H9 (cell line): ENCODE data around the gene SCAF1. TPM values are rescaled to one million over a fixed set of nuclear protein-coding genes. Genes with fewer than 3 reads are reported as not detected.

Source experiments
- DNase-seq: peaks from one replicate; pipeline ENCODE4 v3.0.0-alpha.2; 2017
- H2AFZ ChIP-seq: one replicate; pipeline ENCODE4 v1.6.1; 2013; ENCODE audit warnings: mild to moderate bottlenecking, low read length, control low read depth, moderate library complexity
- H2AK5ac ChIP-seq: 2 replicates; pipeline ENCODE4 v1.6.1; 2013; ENCODE audit warnings: low read length, control low read depth, mixed read lengths; ENCODE audit not compliant: insufficient read length
- H2BK120ac ChIP-seq: one replicate; pipeline ENCODE4 v1.6.1; 2013; ENCODE audit warnings: low read depth, mild to moderate bottlenecking, low read length, control low read depth, inconsistent platforms; ENCODE audit not compliant: poor library complexity, severe bottlenecking
- H2BK12ac ChIP-seq: 2 replicates; pipeline ENCODE4 v1.6.1; 2013; ENCODE audit warnings: low read length, control low read depth, mixed read lengths, low read depth; ENCODE audit not compliant: insufficient read length
- H2BK15ac ChIP-seq: 2 replicates; pipeline ENCODE4 v1.6.1; 2013; ENCODE audit warnings: low read depth, low read length, control low read depth
- H2BK20ac ChIP-seq: one replicate; pipeline ENCODE4 v1.6.1; 2013; ENCODE audit warnings: low read depth, mild to moderate bottlenecking, low read length, control low read depth, inconsistent platforms; ENCODE audit not compliant: poor library complexity, severe bottlenecking
- H2BK5ac ChIP-seq: 2 replicates; pipeline ENCODE4 v1.6.1; 2013; ENCODE audit warnings: low read length, control low read depth, mixed read lengths; ENCODE audit not compliant: insufficient read length
- H3K14ac ChIP-seq: 2 replicates; pipeline ENCODE4 v1.6.1; 2013; ENCODE audit warnings: low read length, control low read depth; ENCODE audit not compliant: insufficient read depth
- H3K18ac ChIP-seq: 2 replicates; pipeline ENCODE4 v1.6.1; 2013; ENCODE audit warnings: low read depth, mild to moderate bottlenecking, mixed read lengths, low read length, control low read depth; ENCODE audit not compliant: insufficient read length
- H3K23ac ChIP-seq: 2 replicates; pipeline ENCODE4 v1.6.1; 2013; ENCODE audit warnings: low read length, control low read depth, mixed read lengths, low read depth; ENCODE audit not compliant: insufficient read length
- H3K23me2 ChIP-seq: 2 replicates; pipeline ENCODE4 v1.6.1; 2013; ENCODE audit warnings: low read depth, mild to moderate bottlenecking, mixed read lengths, low read length, control low read depth; ENCODE audit not compliant: insufficient read length, poor library complexity, severe bottlenecking
- H3K27ac ChIP-seq: 2 replicates; pipeline ENCODE4 v1.5.1; 2013; ENCODE audit warnings: low read length, control low read depth, mixed read lengths, low read depth; ENCODE audit not compliant: insufficient read length
- H3K27me3 ChIP-seq: 2 replicates; pipeline ENCODE4 v1.6.1; 2013; ENCODE audit warnings: low read length, control low read depth, inconsistent platforms; ENCODE audit not compliant: insufficient read depth
- H3K4ac ChIP-seq: 2 replicates; pipeline ENCODE4 v1.6.1; 2013; ENCODE audit warnings: low read depth, mild to moderate bottlenecking, control low read depth, inconsistent platforms, low read length, moderate library complexity
- H3K4me1 ChIP-seq: 2 replicates; pipeline ENCODE4 v1.6.1; 2013; ENCODE audit warnings: low read length, control low read depth, inconsistent platforms; ENCODE audit not compliant: insufficient read depth
- H3K4me2 ChIP-seq: 2 replicates; pipeline ENCODE4 v1.6.1; 2013; ENCODE audit warnings: low read length, control low read depth, mixed read lengths; ENCODE audit not compliant: insufficient read length, insufficient read depth
- H3K56ac ChIP-seq: 2 replicates; pipeline ENCODE4 v1.6.1; 2013; ENCODE audit warnings: low read depth, mild to moderate bottlenecking, mixed read lengths, low read length, control low read depth; ENCODE audit not compliant: insufficient read length
- H3K79me1 ChIP-seq: 2 replicates; pipeline ENCODE4 v1.6.1; 2013; ENCODE audit warnings: low read depth, mild to moderate bottlenecking, moderate library complexity, low read length, control low read depth, inconsistent platforms; ENCODE audit not compliant: insufficient read depth, poor library complexity, severe bottlenecking
- H3K79me2 ChIP-seq: 2 replicates; pipeline ENCODE4 v1.6.1; 2013; ENCODE audit warnings: low read length, control low read depth, inconsistent platforms; ENCODE audit not compliant: insufficient read depth
- H3K9ac ChIP-seq: 2 replicates; pipeline ENCODE4 v1.6.1; 2013; ENCODE audit warnings: low read length, control low read depth, mixed read lengths; ENCODE audit not compliant: insufficient read length; ENCODE audit errors: extremely low read depth
- H3K9me3 ChIP-seq: one replicate; pipeline ENCODE4 v1.6.1; 2013; ENCODE audit warnings: low read depth, low read length, inconsistent platforms; ENCODE audit not compliant: control insufficient read depth
- H3T11ph ChIP-seq: one replicate; pipeline ENCODE4 v1.6.1; 2013; ENCODE audit warnings: mild to moderate bottlenecking, low read length, control low read depth, inconsistent platforms
- H4K20me1 ChIP-seq: one replicate; pipeline ENCODE4 v1.6.1; 2013; ENCODE audit not compliant: control insufficient read depth, insufficient read length, insufficient read depth
- H4K5ac ChIP-seq: 2 replicates; pipeline ENCODE4 v1.6.1; 2013; ENCODE audit warnings: low read depth, mild to moderate bottlenecking, mixed read lengths, low read length, control low read depth; ENCODE audit not compliant: insufficient read length
- H4K8ac ChIP-seq: replicated peaks from 2 replicates; pipeline ENCODE4 v1.6.1; 2013; ENCODE audit warnings: low read length, control low read depth, mixed read lengths, low read depth; ENCODE audit not compliant: insufficient read length
- H4K91ac ChIP-seq: 2 replicates; pipeline ENCODE4 v1.6.1; 2013; ENCODE audit warnings: low read depth, mild to moderate bottlenecking, moderate library complexity, mixed read lengths, low read length, control low read depth; ENCODE audit not compliant: insufficient read length
- H3K27ac Mint-ChIP-seq, 3 experiments: 2 replicates in 2 of 3; 3 replicates in 1 of 3; pipeline ENCODE4 v1.8.0; 2020 to 2021; ENCODE audit warnings: mixed read lengths in 3 of 3, mild to moderate bottlenecking in 1 of 3, moderate library complexity in 1 of 3
- H3K27me3 Mint-ChIP-seq: 2 replicates; pipeline ENCODE4 v1.8.0; 2021; ENCODE audit warnings: low read depth, mild to moderate bottlenecking, moderate library complexity, mixed read lengths
- H3K36me3 Mint-ChIP-seq, 3 experiments: 2 replicates in 2 of 3; 3 replicates in 1 of 3; pipeline ENCODE4 v1.8.0; 2020 to 2021; ENCODE audit warnings: low read depth in 3 of 3, mixed read lengths in 3 of 3; ENCODE audit not compliant: insufficient read depth in 1 of 3
- H3K4me1 Mint-ChIP-seq, 2 experiments: 2 replicates each; pipeline ENCODE4 v1.8.0; 2020; ENCODE audit warnings: mixed read lengths in 2 of 2
- H3K4me3 Mint-ChIP-seq, 2 experiments: 2 replicates in 1 of 2; 3 replicates in 1 of 2; pipeline ENCODE4 v1.8.0; 2020 to 2021; ENCODE audit warnings: mild to moderate bottlenecking in 2 of 2, mixed read lengths in 2 of 2, moderate library complexity in 1 of 2
- H3K9me3 Mint-ChIP-seq, 2 experiments: 2 replicates in 1 of 2; 3 replicates in 1 of 2; pipeline ENCODE4 v1.8.0; 2020; ENCODE audit warnings: mild to moderate bottlenecking in 2 of 2, mixed read lengths in 2 of 2, moderate library complexity in 1 of 2
- whole genome bisulfite sequencing: extraction: QIAGEN DNeasy Blood & Tissue Kit; methylation state at CpG from one replicate; pipeline ENCODE4 v1.1.7; 2013; ENCODE audit warnings: missing lambda C conversion rate, low lambda C conversion rate, mixed read lengths; ENCODE audit not compliant: insufficient read length; ENCODE audit errors: extremely low coverage; 5-methylcytosine and 5-hydroxymethylcytosine counted together
- long read RNA-seq: library from polyadenylated mRNA; unstranded; transcript quantifications from one replicate; pipeline ENCODE4 v2.0.0, GENCODE V29; 2020
- total RNA-seq: library from RNA; stranded (reverse); gene quantifications from 2 replicates; pipeline ENCODE4 v1.2.1, GENCODE V29; 2021
- TF ChIP-seq, protein P1 (sequence below): fragments of 200-600 bp; sonication (generic); conservative IDR thresholded peaks from 3 replicates; pipeline ENCODE4 v1.8.0; 2021; ENCODE audit warnings: antibody characterized with exemption, mild to moderate bottlenecking

The SCAF1 gene, protein sequence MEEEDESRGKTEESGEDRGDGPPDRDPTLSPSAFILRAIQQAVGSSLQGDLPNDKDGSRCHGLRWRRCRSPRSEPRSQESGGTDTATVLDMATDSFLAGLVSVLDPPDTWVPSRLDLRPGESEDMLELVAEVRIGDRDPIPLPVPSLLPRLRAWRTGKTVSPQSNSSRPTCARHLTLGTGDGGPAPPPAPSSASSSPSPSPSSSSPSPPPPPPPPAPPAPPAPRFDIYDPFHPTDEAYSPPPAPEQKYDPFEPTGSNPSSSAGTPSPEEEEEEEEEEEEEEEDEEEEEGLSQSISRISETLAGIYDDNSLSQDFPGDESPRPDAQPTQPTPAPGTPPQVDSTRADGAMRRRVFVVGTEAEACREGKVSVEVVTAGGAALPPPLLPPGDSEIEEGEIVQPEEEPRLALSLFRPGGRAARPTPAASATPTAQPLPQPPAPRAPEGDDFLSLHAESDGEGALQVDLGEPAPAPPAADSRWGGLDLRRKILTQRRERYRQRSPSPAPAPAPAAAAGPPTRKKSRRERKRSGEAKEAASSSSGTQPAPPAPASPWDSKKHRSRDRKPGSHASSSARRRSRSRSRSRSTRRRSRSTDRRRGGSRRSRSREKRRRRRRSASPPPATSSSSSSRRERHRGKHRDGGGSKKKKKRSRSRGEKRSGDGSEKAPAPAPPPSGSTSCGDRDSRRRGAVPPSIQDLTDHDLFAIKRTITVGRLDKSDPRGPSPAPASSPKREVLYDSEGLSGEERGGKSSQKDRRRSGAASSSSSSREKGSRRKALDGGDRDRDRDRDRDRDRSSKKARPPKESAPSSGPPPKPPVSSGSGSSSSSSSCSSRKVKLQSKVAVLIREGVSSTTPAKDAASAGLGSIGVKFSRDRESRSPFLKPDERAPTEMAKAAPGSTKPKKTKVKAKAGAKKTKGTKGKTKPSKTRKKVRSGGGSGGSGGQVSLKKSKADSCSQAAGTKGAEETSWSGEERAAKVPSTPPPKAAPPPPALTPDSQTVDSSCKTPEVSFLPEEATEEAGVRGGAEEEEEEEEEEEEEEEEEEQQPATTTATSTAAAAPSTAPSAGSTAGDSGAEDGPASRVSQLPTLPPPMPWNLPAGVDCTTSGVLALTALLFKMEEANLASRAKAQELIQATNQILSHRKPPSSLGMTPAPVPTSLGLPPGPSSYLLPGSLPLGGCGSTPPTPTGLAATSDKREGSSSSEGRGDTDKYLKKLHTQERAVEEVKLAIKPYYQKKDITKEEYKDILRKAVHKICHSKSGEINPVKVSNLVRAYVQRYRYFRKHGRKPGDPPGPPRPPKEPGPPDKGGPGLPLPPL
- total RNA-seq = 85.3 and 86.4 TPM in 2 replicates
- long read RNA-seq, partial matches to known transcripts = 9 of 10 reads
- long read RNA-seq, other reads (novel, unspliced or antisense) = 1 of 10 reads

DNA sequence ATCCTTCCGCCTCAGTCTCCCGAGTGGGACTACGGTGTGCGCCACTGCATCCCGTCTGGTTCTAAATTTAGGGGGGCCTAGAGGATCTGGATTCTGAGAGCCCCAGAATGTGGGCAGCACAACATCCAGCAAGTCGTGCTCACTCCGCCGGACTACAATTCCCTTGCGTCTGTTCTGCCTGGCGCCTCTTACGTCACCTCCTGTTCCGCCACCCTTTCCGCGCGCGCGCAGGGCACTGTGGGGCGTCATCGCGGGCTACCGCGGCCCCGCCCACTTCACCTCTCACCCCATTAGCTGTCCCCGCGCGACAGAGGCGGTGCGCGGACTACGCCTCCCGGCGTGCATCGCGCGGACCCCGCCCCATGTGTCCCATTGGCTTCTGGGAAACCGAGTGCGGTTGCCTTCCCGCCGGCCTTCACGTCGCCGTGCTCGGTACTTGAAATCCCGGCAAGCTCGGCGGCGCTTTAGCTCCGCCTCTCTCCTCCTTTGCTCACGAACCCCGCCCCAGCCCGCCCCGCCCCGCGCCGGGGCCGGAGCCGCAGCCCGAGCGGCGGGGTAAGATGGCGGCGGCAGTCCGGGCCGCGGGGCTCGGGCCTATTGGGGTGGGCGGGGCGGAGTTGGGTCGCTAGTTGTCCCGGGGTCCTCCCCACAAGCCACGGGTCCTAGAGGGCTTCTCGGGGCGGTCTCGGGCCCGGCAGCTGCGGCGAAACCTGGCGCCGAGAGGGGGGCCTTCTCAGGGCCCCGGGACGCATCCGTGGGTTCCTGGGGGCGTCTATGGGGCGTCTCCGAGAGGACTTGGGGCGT is at the start of gene SCAF1:
SCAF1 (plus strand) TSS at position 522 of the 804 bp plus-strand sequence. CDS start 2,818 bp downstream, outside the sequence.
- Histone ChIP-seq H3K56ac (no peak within 1 kb of the TSS), H3K18ac (peak within 1 kb of the TSS; percentile 87), H2BK5ac (peak within 1 kb of the TSS; percentile 83), H3K27me3 (no peaks in the 10 kb centered on the region), H3K4me1 (no peaks in the 10 kb centered on the region; the same call in 1 of the 2 replicates), H2BK20ac (no peak within 1 kb of the TSS), H2AFZ (no peak within 1 kb of the TSS), H4K20me1 (no peaks in the 10 kb centered on the region), H3K4me2 (peak within 1 kb of the TSS; percentile 94), H4K5ac (no peak within 1 kb of the TSS), H4K91ac (no peak within 1 kb of the TSS), H3K23ac (no peak within 1 kb of the TSS), H3K27ac (peak within 1 kb of the TSS; percentile 89), H4K8ac (no peak within 1 kb of the TSS), H3K79me1 (peaks cover 13% of the 10 kb centered on the region), H3K9ac (peak within 1 kb of the TSS; percentile 98), H3K4ac (peak within 1 kb of the TSS; percentile 63; the same call in 1 of the 2 replicates), H2BK12ac (peak within 1 kb of the TSS; percentile 29), H3K9me3 (no peaks in the 10 kb centered on the region), H3K23me2 (peaks cover 20% of the 10 kb centered on the region), H2AK5ac (no peak within 1 kb of the TSS), H3K14ac (peak within 1 kb of the TSS; percentile 89), H3K79me2 (peaks cover 9% of the 10 kb centered on the region), H2BK120ac (peak within 1 kb of the TSS; percentile 62), H2BK15ac (no peak within 1 kb of the TSS), H3T11ph (peak within 1 kb of the TSS; percentile 85)
- Mint-ChIP-seq H3K4me3 (peak within 1 kb of the TSS; percentile 94 to 99), H3K36me3 (peaks cover 19 to 32% (median 21%) of the 10 kb centered on the region in 3 experiments), H3K4me1 (peaks cover 48 to 62% of the 10 kb centered on the region in 2 experiments), H3K27me3 (peaks cover 13% of the 10 kb centered on the region), H3K9me3 (no peaks in the 10 kb centered on the region; a peak in 1 of 5 replicates), H3K27ac (peak within 1 kb of the TSS; percentile 99 to 100 (median 100))
- TF ChIP-seq, protein P1, sequence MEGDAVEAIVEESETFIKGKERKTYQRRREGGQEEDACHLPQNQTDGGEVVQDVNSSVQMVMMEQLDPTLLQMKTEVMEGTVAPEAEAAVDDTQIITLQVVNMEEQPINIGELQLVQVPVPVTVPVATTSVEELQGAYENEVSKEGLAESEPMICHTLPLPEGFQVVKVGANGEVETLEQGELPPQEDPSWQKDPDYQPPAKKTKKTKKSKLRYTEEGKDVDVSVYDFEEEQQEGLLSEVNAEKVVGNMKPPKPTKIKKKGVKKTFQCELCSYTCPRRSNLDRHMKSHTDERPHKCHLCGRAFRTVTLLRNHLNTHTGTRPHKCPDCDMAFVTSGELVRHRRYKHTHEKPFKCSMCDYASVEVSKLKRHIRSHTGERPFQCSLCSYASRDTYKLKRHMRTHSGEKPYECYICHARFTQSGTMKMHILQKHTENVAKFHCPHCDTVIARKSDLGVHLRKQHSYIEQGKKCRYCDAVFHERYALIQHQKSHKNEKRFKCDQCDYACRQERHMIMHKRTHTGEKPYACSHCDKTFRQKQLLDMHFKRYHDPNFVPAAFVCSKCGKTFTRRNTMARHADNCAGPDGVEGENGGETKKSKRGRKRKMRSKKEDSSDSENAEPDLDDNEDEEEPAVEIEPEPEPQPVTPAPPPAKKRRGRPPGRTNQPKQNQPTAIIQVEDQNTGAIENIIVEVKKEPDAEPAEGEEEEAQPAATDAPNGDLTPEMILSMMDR = no peak
- WGBS = no CpG with 5 or more reads among the region's 87 CpGs
- peak; percentile 100 for DNase-seq
